ENCODE data around the gene ATP5F1A.
"Not testable (repeated sequence)": the region's sequence is repeated elsewhere in the genome, so short reads cannot be mapped to it uniquely, and the experiment has no call there.

ATP5F1A gene

DNA sequence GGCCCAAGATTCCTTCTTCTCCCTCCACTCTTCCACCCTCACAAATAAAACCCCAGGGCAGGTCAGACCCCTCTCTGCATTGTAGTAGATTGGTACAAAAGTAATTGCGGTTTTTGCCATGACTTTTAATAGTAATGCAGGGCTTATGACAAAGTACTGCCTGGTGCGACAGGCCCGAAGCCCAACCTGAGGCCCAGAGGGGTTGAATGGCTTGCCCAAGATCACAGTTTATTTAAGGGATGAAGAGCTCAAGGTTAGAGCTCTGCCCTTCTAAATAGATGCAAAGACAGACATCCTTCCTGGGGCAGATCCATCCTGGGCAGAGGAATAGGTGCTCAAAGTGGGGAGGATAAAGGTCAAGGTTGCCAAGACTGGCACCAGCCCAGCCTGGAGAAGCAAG lies 25.1 kb downstream of the ATP5F1A start:
- no peak for DNase-seq

DNA sequence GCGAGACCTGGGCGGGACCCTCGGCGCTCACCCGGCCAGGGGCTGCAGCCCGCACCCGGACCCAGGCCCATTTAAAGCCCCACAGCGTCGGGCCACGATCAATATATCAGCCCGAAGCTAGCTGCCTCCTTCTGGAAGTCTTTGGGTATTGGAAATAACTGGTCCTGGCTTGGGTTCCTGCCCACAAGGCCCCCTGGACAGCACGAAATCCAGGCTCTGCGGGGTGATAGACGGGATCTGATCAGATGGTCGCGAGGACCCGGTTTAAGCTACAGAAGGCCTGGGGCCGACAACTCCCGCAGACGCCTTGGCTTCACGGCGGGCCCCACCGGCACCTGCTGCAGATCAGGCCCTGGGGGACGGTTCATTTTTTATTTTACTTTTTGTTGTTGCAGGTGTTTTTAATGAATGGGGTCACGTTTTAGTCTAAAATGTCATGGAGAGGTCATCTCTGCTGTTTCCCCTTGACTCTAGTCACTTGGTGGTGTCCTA lies 25.7 kb downstream of the ATP5F1A start:
- no peak for DNase-seq

DNA sequence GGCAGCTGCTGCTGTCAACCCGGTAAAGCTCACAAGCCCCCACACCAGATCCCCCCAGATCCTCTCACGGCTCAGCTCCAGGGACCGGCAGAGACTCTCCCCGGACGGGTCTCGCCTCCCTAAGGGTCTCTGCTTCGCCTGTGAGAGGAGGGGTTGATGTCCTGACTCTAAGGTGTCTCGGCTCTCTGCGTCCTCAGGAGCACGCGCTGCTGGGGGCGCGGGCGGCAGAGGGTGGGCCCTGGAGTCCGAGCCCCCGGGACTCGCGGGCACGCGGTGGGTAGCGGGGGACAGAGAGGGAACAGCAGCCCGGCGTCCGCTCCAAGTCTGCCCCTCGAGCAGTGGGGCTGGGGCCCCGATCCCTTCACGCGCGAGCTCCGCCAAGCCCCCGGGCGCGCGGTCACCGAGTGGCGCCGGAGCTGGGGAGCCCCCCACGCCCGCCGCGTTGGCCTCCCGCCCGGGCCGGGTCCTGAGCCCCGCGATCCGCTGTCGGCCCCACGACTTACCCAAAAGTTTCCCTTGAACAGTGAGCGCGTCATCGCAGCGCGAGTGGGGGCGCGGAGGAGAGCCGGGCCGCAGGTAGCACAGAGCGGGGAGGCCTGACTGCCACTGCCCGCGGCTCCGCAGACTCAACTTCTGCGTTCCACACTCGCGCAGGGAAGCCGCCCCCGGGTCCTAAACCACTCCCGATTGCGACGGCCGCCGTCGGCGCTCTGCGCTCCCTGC lies 26.3 kb downstream of the ATP5F1A start, which contains the start of gene PSTPIP2:
Gene PSTPIP2 (minus strand): TSS at position 608 of the 723 bp plus-strand sequence. CDS start 72 bp downstream, at position 536.
- no peak for DNase-seq

DNA sequence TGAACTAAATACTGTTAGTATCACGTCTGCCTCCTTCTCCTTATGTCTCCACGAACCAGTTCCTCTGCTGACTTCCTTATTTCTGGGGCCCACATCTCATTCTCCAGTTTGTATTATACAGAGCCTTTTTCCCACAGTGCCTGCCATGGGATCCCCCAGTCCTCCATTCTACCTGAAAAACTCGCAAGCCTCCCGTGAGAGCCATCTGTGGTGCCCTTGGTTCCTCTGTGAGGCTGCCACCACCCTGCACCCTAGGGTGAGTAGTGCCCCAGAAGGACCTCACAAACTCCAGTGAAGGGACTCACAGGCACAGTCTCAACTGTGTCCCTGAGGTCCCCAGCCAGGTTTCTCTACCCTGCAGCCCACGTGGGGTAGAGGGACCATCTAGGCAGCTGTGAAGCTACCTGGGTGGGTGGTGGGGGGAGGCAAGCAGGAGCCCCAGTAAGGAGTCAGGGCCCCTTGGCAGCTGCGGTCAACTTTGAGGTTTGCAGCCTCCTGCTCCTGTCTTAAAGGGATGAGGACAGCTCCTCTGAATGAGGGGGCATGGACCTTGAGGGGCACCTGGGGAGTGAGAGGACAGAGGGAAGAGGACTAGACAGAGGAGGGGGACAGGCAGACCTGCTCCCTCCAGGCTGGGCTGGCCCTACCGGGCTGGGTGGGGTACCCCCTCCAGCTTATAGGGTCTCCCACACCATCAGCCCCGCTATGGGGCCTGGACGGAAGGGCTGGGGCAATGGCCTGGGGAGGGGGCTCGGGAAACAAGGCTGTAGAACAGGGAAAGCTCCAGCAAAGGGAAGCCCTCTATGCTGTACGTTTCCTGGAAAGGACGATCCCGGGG lies 27.1 kb downstream of the ATP5F1A start:
- DNase-seq: no peak

DNA sequence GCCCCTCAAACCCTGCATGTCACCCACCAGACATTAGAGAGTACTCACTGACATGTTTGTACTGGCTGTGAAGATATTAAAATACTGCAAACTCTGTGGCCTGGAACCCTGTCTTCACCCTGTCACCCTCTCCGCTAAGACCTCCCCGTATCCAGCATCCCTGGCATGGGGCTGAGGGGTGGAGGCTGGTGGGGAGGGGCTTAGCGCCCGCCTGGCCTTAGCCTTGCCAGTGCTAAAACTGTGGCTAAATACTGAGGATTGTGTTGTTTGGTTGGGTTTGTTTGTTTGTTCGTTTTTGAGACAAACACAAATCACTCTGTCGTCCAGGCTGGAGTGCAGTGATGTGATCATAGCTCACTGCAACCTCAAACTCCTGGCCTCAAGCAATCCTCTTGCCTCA lies 27.9 kb downstream of the ATP5F1A start:
- no peak for DNase-seq

DNA sequence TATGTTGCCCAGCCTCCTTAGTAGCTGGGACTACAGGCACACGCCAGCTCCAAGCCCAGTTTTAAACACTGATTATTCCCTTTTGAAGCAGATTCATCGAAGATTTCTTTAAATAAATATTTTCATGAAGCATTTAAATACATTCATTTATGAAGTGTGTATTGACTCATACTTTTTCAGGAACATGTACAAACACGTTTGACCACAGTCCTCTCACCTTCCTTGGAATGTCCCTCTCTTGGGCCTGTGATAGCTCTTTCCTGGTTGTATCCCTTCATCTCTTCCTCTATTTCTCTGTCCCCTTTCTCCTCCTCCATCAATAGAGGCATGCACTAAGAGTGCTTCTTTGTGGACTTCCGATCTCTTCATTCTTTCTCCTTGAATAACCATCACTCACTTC lies 28.6 kb downstream of the ATP5F1A start:
- no peak for DNase-seq

DNA sequence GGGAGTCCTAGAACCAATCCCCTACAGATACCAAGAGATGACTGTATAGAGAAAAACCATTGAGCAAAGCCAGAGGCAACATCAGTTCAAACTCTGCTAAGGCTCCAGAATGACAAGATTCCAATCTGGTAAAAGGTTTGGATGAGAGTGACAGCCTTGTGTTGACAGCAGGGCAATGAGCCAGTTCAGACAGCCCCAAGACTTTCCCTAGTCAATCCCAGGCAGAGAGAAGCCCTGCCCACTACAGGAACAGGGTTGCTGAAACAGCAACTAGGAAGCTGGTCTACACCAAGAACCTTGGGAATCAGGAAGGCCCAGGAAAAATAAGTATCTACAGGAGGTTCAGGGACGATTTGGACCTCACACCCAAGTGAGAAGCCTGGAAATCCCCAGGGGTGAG lies 29.3 kb downstream of the ATP5F1A start:
- no peak for DNase-seq

DNA sequence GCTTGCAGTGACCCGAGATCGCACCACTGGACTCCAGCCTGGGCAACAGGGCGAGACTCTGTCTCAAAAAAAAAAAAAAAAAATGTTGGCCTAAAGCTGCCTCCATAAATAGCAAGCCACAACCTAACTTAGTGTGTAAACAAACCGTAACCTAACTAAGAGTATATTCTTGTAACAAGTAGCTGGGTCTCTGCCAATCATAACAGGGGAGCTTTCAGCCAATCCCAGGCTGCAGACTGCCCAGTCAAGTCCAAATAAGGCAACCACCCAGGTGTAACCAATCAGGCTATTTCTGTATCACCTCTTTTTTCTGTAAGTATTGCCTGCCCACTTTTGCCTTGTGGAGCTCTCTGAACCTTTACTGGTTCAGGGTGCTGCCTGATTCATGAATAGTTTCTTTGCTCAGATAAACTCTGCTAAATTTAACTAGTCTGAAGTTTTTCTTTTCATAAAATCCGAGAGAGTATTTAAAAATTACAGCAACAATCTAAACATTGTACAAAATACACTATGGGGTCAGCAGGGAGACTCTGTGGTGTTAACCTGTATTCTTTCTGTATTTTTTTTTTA lies 30.6 kb downstream of the ATP5F1A start:
- DNase-seq: no peak

DNA sequence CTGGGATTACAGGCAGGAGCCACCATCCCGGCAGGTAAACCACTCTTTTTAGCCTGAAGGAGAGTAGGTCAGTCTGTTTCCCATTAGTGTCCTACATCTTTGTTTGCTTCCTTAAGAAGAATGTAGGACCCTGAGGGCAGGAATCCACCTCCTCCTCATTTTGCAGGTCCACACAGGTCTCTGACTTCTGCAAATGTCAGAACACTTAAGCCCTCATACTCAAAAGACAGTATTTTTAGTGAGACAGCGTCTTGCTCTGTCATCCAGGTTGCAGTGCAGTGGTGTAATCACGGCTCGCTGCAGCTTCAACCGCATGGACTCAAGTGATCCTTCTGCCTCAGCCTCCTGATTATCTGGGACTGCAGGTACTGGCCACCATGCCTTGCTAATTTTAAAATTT lies 35.3 kb downstream of the ATP5F1A start:
- DNase-seq: no peak

DNA sequence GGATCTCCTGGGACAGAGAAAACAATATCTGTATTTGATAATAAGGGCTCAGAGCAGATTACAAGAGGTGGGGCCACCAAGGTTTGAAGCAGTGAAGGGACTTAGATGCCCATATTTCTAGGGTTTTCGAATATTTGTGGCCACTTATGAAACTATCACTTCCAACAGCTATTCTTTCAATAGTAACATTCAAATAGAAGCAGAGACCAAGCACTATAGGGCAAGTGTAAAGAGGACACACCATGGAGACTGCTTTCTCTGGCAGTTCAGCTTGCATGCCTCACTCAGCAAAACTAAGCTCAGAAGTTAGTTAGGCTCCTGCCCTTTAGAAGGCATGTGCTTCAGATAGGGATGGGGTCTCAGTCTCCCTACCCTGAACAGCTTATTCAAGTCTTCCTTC lies 36.3 kb downstream of the ATP5F1A start:
- DNase-seq: no peak

DNA sequence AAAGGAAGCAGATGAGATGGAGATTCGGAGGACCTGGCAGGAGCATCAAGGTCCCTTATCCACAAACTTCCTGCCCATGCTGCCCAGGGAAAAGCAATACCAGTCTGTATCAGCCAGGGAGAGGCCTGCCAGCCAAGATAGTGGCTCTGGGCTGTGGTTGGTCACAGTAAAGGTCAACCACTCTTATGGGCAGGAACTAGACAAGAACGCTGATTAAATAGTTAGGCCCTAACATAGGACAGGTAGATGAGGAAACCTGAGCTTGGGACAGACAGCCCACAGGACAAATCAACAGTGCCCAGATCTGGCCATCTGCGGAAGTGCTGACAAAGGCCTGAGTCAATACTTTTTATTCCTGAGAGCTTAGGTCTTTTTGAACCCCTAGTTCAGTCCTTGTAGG lies 36.7 kb downstream of the ATP5F1A start:
- DNase-seq: no peak

DNA sequence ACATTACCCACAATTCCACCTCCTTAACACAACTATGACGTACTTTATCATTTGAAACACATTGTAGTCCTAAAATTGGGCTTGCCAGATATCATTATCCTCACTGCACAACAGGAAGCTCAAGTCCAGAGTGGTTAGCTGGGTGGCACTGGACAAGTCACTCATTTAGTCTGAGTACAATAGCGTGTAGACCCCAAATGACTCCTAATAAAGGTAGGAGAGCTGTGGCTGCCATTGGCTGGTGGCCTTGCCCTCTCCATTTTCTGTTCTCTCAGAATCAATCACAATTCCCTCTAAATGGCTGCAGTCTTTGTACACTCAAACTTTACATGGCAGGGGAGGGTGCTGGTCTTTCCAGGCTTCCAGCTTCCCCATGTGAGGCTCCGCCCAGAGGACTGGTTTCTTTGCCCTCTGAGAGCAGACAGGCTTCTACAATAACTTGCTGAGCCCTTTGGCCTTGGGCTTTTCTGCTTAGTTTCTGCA lies 37.7 kb downstream of the ATP5F1A start:
- DNase-seq: no peak

DNA sequence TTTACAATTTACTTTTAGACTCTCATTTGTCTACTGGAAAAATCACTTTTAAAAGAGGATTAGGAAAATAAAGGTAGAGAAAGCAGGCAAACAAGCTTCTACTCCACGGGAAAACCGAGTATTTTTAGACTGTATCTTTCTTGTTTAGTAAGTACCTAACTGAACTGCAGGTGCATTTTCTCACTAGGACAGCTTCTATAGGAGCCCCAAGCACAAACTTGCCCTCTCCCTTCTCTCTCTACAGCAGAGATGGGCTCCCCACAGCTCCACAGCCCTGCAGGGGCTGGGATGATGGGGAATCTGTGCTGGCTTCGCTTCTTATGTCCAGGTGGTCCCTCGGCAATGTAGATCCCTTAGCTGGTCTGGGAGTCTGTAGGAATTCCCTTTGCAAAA lies 42.3 kb downstream of the ATP5F1A start:
- DNase-seq: no peak

DNA sequence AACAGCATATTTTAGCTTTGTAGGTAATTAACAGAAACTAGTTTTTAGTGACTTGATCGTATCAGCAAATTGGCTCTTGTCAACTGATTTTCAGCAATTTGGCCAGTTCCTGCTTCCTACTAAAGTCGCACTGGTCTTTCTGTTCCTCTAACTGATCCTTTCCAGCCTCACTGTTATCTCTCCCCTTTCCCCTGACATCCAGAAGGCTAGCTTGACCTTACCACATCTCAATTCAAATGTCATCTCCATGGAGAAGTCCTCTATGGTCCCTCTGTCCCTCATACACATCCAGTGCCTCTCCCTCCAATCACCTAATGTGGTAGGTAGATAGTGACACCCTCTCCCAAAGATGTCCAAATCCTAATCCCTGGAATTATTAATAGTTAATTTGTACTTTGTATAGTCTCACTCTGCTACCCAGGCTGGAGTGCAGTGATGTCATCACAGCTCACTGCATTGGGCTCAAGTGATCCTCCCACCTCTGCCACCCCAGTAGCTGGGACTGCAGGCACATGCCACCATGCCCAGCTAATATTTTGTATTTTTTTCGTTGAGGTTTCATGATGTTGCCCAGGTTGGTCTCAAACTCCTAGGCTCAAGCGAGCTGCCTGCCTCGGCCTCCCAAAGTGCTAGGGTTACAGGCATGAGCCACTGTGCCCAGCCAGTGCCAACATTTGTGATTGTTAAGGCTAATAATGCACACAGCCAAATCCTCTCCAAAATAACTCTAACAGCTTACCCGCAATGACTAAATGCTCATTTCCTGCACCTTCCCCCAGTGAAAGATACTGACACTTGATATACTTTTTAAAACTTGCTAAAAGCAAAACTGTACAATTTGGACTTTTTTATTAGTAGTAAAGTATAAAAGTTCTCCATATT lies 42.9 kb downstream of the ATP5F1A start:
- DNase-seq: no peak

DNA sequence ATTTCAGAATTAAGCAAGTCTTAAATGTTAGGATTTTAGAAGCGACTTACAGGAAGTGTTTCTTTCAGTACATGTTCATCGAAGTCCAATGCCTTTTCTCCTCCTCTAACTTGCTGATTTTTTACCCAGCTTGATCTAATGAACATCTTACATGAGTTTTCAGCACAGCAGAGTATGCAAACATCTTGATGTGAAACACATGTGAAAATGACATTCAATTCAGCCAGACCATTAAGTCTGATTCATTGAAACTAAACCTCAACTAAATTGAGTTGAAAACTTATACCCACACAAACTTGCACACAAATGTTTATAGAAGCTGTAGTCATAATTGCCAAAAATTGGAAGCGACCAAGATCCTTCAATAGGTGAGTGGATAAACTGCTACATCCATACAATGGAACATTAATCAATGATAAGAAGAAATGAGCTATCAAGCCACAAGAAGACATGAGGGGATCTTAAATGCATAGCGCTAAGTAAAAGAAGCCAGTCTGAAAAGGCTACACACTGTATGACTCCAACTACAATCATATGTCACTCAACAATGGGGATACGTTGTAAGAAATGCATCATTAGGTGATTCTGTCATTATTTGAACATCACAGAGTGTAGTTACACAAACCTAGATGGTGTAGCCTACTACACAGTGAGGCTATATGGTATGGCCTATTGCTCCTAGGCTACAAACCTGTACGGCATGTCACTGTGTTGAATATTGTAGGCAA lies 44.6 kb downstream of the ATP5F1A start:
- no peak for DNase-seq

DNA sequence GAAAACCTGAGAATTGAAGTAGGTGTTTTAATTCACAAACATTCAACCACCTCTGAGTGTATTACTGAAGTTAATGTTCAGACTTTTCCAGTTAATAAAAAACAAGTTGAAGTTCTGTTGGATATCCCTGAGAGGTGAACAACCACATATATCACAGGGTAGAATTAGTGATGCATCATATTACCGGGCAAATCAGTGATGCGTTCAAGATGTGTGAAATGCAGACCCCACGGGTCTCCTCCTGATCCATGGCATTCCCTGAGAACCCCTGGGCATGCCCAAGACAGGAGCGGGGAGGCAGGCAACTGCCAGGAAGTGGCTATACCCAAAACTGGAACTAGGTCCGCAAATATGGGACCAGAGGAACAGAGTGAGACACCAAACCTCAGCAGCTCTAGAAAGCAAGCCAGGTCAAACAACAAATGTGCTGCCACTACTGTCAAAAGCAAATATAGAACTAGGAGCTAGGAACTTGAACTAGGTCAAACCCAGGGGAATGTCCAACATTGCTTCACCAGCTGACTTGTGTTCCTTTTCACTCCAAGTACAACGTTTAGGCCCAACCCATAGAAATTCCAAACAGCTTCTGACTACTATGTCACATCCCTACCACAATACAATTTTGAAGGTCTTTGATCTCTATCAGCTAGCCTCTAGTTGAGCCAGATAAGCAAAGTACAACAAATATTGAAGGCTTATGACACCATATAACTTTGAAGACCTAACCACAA lies 46.2 kb downstream of the ATP5F1A start:
- DNase-seq: no peak

DNA sequence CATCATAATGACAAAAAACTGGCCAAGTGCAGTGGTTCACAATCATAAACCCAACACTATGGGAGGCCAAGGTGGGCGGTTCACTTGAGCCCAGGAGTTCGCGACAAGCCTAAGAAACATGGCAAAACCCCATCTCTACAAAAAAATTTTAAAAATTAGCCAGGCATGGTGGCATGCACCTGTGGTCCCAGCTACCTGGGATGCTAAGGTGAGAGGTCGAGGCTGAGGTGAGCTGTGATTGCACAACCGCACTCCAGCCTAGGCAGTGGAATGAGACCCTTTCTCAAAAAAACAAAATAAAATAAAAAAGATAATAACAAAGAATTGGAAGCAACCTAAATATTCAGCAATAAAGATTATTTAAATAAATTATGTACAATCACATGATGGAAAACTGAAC lies 47.8 kb downstream of the ATP5F1A start:
- DNase-seq: no peak

DNA sequence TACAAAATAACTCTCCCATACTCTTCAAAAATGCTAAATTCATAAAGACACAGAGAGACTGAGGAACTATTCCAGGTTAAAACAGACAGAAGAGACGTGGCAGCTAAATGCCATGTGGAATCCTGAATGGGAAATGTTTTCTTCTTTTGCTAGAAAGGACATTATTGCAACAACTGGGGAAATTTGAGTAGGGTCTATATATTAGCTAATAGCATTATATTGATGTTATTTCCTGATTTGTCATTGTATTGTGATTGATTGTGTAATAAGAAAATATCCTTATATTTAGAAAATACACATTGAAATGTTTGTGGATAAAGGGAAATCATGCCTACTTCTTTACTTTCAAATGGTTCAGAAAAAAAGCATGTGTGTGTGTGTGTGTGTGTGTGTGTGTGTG lies 49.5 kb downstream of the ATP5F1A start:
- no peak for DNase-seq

DNA sequence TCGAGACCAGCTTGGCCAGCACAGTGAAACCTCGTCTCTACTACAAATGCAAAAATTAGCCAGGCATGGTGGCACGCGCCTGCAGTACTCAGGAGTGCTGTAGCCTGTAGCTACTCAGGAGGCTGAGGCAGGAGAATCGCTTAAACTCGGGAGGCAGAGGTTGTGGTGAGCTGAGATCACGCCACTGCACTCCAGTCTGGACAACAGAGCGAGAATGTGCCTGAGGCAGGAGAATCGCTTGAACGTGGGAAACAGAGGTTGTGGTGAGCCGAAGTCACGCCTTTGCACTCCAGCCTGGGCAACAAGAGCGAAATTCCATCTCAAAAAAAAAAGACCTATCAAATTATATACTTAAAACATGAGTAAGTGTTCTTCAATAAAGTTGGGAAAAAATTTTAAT lies 50.7 kb downstream of the ATP5F1A start:
- not testable (repeated sequence) for DNase-seq

DNA sequence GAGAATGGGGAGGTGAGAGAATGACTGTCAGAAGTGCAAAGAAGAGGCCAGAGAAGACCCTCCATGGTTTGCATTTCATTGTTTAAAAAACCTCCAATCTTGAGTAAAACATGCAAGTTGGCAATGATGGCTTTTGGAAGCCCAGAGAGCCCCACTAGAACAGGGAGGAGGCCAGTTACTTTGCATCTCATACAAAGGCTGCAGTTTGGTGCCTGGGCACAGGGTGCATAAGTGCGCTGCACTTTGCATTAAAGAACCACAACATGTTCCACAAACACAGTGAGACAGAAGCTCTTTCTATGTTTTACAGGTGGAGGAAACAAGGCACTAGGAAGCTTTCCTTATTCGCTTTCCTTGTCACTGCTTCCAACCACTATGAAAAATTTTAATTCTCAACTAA lies 51.4 kb downstream of the ATP5F1A start:
- DNase-seq: no peak

DNA sequence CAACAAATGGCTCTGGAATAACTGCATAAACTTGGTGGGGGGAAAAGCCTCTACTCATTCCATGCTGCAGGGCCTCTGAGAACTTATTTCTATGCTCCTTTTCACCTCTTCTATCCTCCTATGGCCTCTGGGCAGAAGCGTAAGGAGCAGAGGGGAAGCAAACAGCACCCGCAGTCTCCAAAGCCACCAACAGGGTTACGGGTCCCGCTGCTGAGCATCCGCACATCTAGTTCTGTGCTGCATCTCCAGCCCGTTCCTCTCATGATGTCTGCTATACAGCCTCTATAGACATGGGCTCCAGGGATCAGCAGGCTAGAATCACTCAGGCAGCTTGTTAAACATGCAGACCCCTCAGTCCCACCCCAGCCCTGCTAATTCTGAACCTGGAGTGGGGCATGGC lies 52.0 kb downstream of the ATP5F1A start:
- no peak for DNase-seq

Measured in NCI-H1092 (cell line).